Measurements from ENCODE around the gene PLCH2. TPM values are rescaled to one million over a fixed set of nuclear protein-coding genes. Genes with fewer than 3 reads are reported as not detected.

The PLCH2 gene
- total and polyA plus RNA-seq, 2 donors (not counting 1 experiment from before 2014, with no cell fraction given) = 20.0 to 34.9 TPM

GRCh38 chr1:2482588-2482987, 6.5 kb downstream of the PLCH2 start:
- Histone ChIP-seq H3K4me3 (ENCODE audit: control extremely low read depth in 1 of 5, extremely low read depth in 1 of 5, insufficient read depth in 1 of 5, low read depth in 2 of 5, low read length in 4 of 5) (no peak overlapping the region), H3K9me3 (ENCODE audit: control extremely low read depth in 1 of 3, control insufficient read depth in 2 of 3, insufficient read depth in 1 of 3, low read length in 2 of 3) (peaks cover 0 to under 1% (median 0%) of the 10 kb centered on the region in 3 donors), H3K4me1 (ENCODE audit: control insufficient read depth in 2 of 2, insufficient read depth in 2 of 2, low read length in 2 of 2) (peaks cover 0 to 10% of the 10 kb centered on the region in 2 donors), H3K27me3 (replicated peaks in 1 of 4; ENCODE audit: control extremely low read depth in 1 of 4, control insufficient read depth in 3 of 4, insufficient read depth in 4 of 4, low read length in 3 of 4) (no peaks in the 10 kb centered on the region), H2AFZ (ENCODE audit: insufficient read depth, low read depth, low read length, poor library complexity, severe bottlenecking) (no peak overlapping the region), H3K9ac (ENCODE audit: low read length) (no peak overlapping the region), H3K36me3 (replicated peaks in 1 of 2; ENCODE audit: control extremely low read depth in 1 of 2, control insufficient read depth in 1 of 2, extremely low read depth in 1 of 2, insufficient read depth in 2 of 2, low read length in 1 of 2) (no peaks in the 10 kb centered on the region), H3K27ac (ENCODE audit: low read length in 2 of 2) (no peak overlapping the region), H3K79me2 (ENCODE audit: control insufficient read depth, insufficient read depth, low read length) (no peaks in the 10 kb centered on the region), H3K4me2 (replicated peaks; ENCODE audit: low read depth, low read length, poor library complexity, severe bottlenecking) (no peak overlapping the region), H4K20me1 (ENCODE audit: control insufficient read depth, insufficient read depth, low read length, poor library complexity, severe bottlenecking) (no peaks in the 10 kb centered on the region)
- no peaks in the 10 kb centered on the region for H3K9me3 Mint-ChIP-seq (ENCODE audit: insufficient read depth)
- 82% methylated on average over 11 of the region's 11 CpGs for WGBS (ENCODE audit: insufficient coverage)
- TF ChIP-seq EZH2 (IDR thresholded peaks at IDR 0.05; ENCODE audit: borderline replicate concordance, insufficient read depth, low read depth, low read length, poor library complexity, severe bottlenecking) (no peak), CTCF (IDR thresholded peaks at IDR 0.05) (no peak)
- intact Hi-C loops (cut with micrococcal nuclease) = no loop called here
- H3K4me1 Mint-ChIP-seq = peaks cover 10% of the 10 kb centered on the region
- no peaks in the 10 kb centered on the region for H3K27me3 Mint-ChIP-seq
- no peak overlapping the region for H3K4me3 Mint-ChIP-seq
- DNase-seq (no peak), ATAC-seq (ENCODE audit: low read depth) (no peak)
- no peak overlapping the region for H3K27ac Mint-ChIP-seq
- ChIA-PET POLR2A (interaction anchor here (0.6 kb wide), 1 partner anchor 58 kb away, joined by 4 read pairs; no protein-coding TSS in a partner anchor), CTCF (no interaction called here)

GRCh38 chr1:2483026-2483425, 6.9 kb downstream of the PLCH2 start:
- POLR2A ChIA-PET = interaction anchor here (0.9 kb wide), 1 partner anchor 12 kb away, joined by 3 read pairs; no protein-coding TSS in a partner anchor
- ATAC-seq (ENCODE audit: low read depth) (no peak), DNase-seq (no peak)
- Mint-ChIP-seq H3K9me3 (ENCODE audit: insufficient read depth) (no peaks in the 10 kb centered on the region), H3K4me3 (no peak overlapping the region), H3K4me1 (peaks cover 10% of the 10 kb centered on the region), H3K27me3 (no peaks in the 10 kb centered on the region), H3K27ac (no peak overlapping the region)
- no peaks in the 10 kb centered on the region for H4K20me1 ChIP-seq (ENCODE audit: control insufficient read depth, insufficient read depth, low read length, poor library complexity, severe bottlenecking)
- no peak overlapping the region for H2AFZ ChIP-seq (ENCODE audit: insufficient read depth, low read depth, low read length, poor library complexity, severe bottlenecking)
- no peaks in the 10 kb centered on the region for H3K27me3 ChIP-seq (replicated peaks in 1 of 4; ENCODE audit: control extremely low read depth in 1 of 4, control insufficient read depth in 3 of 4, insufficient read depth in 4 of 4, low read length in 3 of 4)
- WGBS (ENCODE audit: insufficient coverage) = 82% methylated on average over 13 of the region's 13 CpGs
- no peak overlapping the region for H3K9ac ChIP-seq (ENCODE audit: low read length)
- H3K4me2 ChIP-seq (replicated peaks; ENCODE audit: low read depth, low read length, poor library complexity, severe bottlenecking) = no peak overlapping the region
- H3K4me1 ChIP-seq (ENCODE audit: control insufficient read depth in 2 of 2, insufficient read depth in 2 of 2, low read length in 2 of 2) = peaks cover 0 to 10% of the 10 kb centered on the region in 2 donors
- intact Hi-C loops (cut with micrococcal nuclease) = no loop called here
- no peaks in the 10 kb centered on the region for H3K79me2 ChIP-seq (ENCODE audit: control insufficient read depth, insufficient read depth, low read length)
- H3K27ac ChIP-seq (ENCODE audit: low read length in 2 of 2) = no peak overlapping the region
- H3K36me3 ChIP-seq (replicated peaks in 1 of 2; ENCODE audit: control extremely low read depth in 1 of 2, control insufficient read depth in 1 of 2, extremely low read depth in 1 of 2, insufficient read depth in 2 of 2, low read length in 1 of 2) = no peaks in the 10 kb centered on the region
- no peak for TF ChIP-seq CTCF (IDR thresholded peaks at IDR 0.05)
- no peak overlapping the region for H3K4me3 ChIP-seq (ENCODE audit: control extremely low read depth in 1 of 5, extremely low read depth in 1 of 5, insufficient read depth in 1 of 5, low read depth in 2 of 5, low read length in 4 of 5)
- CTCF ChIA-PET = no interaction called here
- peaks cover 0 to 5% (median 0%) of the 10 kb centered on the region in 3 donors for H3K9me3 ChIP-seq (ENCODE audit: control extremely low read depth in 1 of 3, control insufficient read depth in 2 of 3, insufficient read depth in 1 of 3, low read length in 2 of 3)

Data from B cell (primary cell).